Esophagus muscularis mucosa (tissue), 3 donors: ENCODE results near the gene CALCB.

ENCODE experiments used
- CTCF ChIP-seq, 3 experiments: fragments of 200-600 bp in 2 of 3; fragments of 450-650 bp in 1 of 3; sonication (generic) in 2 of 3; IDR thresholded peaks; one replicate each; pipeline ENCODE4 v1.5.1; 2017 to 2019; ENCODE audit warnings: antibody characterized with exemption in 3 of 3, mild to moderate bottlenecking in 2 of 3, moderate library complexity in 1 of 3
- POLR2A ChIP-seq: fragments of 450-650 bp; IDR thresholded peaks from one replicate; pipeline ENCODE4 v1.6.1; 2017; ENCODE audit warnings: antibody characterized with exemption, moderate library complexity, mild to moderate bottlenecking, low read depth

- TF ChIP-seq CTCF (IDR thresholded peaks at IDR 0.05): no peak
- no peak for TF ChIP-seq POLR2A
Measured at GRCh38 chr11:15034687-15035267, 38.6 kb upstream of the CALCB start.
